GM12878 (cell line): ENCODE data around the gene NEK8. TPM values are rescaled to one million over a fixed set of nuclear protein-coding genes. Genes with fewer than 3 reads are reported as not detected.

Experiments
- CBX5 ChIP-seq: sonication (generic); IDR thresholded peaks from 2 replicates; pipeline ENCODE4 v1.6.1; 2016; ENCODE audit warnings: low read depth, moderate library complexity, mild to moderate bottlenecking, inconsistent platforms
- SIX5 ChIP-seq: IDR thresholded peaks from 2 replicates; pipeline ENCODE4 v1.6.1; 2011; ENCODE audit warnings: mild to moderate bottlenecking, low read depth, low read length, moderate library complexity; ENCODE audit not compliant: severe bottlenecking
- SP1 ChIP-seq: IDR thresholded peaks from one replicate; pipeline ENCODE4 v1.6.1; 2011; ENCODE audit warnings: low read depth, low read length
- SRF ChIP-seq, 2 experiments: IDR thresholded peaks; 2 replicates each; pipeline ENCODE4 v1.6.1; 2011; ENCODE audit warnings: low read depth in 2 of 2, low read length in 2 of 2, mild to moderate bottlenecking in 1 of 2, moderate library complexity in 1 of 2
- ZBTB40 ChIP-seq: fragments of 450-650 bp; IDR thresholded peaks from 2 replicates; pipeline ENCODE4 v1.6.1; 2016; ENCODE audit warnings: mild to moderate bottlenecking, moderate library complexity, borderline replicate concordance
- polyA plus RNA-seq, 11 experiments: library from polyadenylated mRNA; depleted of rRNA in 4 of 11; unstranded in 6 of 11; stranded (reverse) in 5 of 11; fragments of >200 nt; fragmentation: Nextera tagmentation in 4 of 11; fragmentation: Illumina TruSeq in 1 of 11; extraction: Ambion mirVana in 4 of 11; extraction: Trizol in 1 of 11; gene quantifications; 1 replicate in 1 of 11; 2 replicates in 10 of 11; pipeline versions ENCODE4 v1.2.1 to v1.2.3, GENCODE V29; 2011 to 2016; ENCODE audit warnings: inconsistent platforms in 2 of 11, missing spikeins in 2 of 11, low read depth in 1 of 11
- total RNA-seq, 4 experiments: library from RNA; depleted of rRNA in 3 of 4; stranded (reverse); fragments of >200 nt in 3 of 4; fragmentation: Illumina TruSeq in 1 of 4; extraction: Trizol in 1 of 4; gene quantifications; 2 replicates each; pipeline versions ENCODE4 v1.2.1 to v1.2.3, GENCODE V29; 2013 to 2021

NEK8 gene
- total and polyA plus RNA-seq, 10 of the 15 experiments (the other 5 are each of a cell fraction or from before 2014, with no cell fraction given), result 2.3 to 14.3 (median 9.4) TPM

DNA sequence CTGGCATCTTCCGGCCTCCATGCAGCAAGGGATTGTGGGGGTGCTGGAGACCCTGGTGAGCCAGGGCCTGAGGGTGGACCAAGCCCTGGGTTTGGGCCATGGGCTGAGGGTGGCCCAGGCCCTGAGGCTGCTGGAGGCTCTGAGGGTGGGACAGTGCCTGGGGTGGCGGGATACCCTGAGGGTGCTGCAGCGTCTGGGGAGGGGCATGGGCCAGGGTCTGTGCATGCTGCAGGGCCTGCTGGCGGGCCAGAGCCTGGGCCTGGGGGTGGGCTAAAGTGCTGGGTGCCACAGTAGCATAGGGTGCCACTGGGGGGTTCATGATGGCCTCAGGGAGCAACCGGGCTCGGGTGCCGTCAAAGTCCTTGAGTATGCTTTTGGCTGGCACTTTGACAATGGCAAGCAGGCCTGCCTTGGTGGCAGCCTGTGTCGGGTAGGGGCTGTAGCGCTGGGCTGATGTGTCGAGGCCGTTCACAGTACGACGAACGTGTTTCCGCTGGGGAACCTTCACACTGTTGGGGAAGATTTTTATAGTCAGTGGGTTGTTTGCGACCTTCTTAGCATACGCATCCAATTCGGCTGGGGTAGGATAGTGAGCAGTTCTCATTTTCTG is 30.8 kb downstream of the NEK8 start (continued):
- TF ChIP-seq ZBTB40 (no peak), SRF (IDR thresholded peaks at IDR 0.05; ENCODE audit: low read depth in 2 of 2, low read length in 2 of 2) (no peak), SP1 (no peak), SIX5 (no peak), CBX5 (no peak)
